Measurements from ENCODE around the gene PDE6G.

DNA sequence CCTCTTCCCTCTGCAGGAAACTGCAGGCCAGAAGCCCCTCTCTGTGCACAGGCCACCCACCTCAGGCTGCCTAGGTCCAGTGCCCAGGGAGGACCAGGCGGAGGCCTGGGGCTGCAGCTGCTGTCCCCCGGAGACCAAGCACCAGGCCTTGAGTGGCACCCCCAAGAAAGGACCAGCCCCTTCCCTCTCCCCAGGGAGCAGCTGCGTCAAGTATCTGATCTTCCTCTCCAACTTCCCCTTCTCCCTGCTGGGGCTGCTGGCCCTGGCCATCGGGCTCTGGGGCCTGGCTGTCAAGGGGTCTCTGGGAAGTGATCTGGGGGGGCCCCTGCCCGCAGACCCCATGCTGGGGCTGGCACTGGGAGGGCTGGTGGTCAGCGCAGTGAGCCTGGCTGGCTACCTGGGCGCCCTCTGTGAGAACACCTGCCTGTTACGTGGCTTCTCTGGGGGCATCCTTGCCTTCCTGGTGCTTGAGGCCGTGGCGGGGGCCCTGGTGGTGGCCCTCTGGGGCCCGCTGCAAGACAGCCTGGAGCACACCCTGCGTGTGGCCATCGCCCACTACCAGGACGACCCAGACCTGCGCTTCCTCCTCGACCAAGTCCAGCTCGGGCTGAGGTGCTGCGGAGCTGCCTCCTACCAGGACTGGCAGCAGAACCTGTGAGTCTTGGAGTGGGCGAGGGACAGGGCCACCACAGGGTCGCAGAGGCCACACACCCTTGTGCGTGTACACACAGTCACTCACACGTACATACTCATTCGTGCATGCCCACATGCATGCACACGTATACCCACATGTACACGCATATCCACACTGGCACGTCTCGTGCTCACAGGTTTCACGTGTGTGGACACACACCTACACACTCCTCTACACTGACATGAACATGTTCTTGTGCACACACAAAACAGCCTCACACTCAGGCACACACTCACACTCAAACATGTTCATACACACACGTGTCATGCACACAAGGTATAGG, 11.1 kb downstream of the PDE6G start:
- TF ChIP-seq, protein P1, sequence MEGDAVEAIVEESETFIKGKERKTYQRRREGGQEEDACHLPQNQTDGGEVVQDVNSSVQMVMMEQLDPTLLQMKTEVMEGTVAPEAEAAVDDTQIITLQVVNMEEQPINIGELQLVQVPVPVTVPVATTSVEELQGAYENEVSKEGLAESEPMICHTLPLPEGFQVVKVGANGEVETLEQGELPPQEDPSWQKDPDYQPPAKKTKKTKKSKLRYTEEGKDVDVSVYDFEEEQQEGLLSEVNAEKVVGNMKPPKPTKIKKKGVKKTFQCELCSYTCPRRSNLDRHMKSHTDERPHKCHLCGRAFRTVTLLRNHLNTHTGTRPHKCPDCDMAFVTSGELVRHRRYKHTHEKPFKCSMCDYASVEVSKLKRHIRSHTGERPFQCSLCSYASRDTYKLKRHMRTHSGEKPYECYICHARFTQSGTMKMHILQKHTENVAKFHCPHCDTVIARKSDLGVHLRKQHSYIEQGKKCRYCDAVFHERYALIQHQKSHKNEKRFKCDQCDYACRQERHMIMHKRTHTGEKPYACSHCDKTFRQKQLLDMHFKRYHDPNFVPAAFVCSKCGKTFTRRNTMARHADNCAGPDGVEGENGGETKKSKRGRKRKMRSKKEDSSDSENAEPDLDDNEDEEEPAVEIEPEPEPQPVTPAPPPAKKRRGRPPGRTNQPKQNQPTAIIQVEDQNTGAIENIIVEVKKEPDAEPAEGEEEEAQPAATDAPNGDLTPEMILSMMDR (IDR thresholded peaks at IDR 0.05; ENCODE audit: low read depth, low read length), result no peak
- no peak for TF ChIP-seq EZH2phosphoT487 (IDR thresholded peaks at IDR 0.05; ENCODE audit: low read depth)

Measured in OCI-LY3 (cell line).